Forelimb muscle (tissue), 1 donor: ENCODE measurements around the gene MFN2. TPM values are rescaled to one million over a fixed set of nuclear protein-coding genes. Genes with fewer than 3 reads are reported as not detected.
"Not testable (repeated sequence)": the region's sequence is repeated elsewhere in the genome, so short reads cannot be mapped to it uniquely, and the experiment has no call there.

Source experiments
- DNase-seq: peaks from one replicate; pipeline ENCODE4 v3.0.0-alpha.2; 2013; ENCODE audit warnings: low read depth
- polyA plus RNA-seq: library from polyadenylated mRNA; unstranded; fragments of 120-200 nt; gene quantifications from one replicate; pipeline ENCODE4 v1.2.1, GENCODE V29; 2013; ENCODE audit not compliant: insufficient read length

The MFN2 gene
- polyA plus RNA-seq, 1 donor, result 74.4 TPM

GRCh38 chr1:12022036-12022435, 41.8 kb downstream of the MFN2 start:
- no peak for DNase-seq

GRCh38 chr1:12026586-12026985, 46.3 kb downstream of the MFN2 start:
- no peak for DNase-seq

DNA sequence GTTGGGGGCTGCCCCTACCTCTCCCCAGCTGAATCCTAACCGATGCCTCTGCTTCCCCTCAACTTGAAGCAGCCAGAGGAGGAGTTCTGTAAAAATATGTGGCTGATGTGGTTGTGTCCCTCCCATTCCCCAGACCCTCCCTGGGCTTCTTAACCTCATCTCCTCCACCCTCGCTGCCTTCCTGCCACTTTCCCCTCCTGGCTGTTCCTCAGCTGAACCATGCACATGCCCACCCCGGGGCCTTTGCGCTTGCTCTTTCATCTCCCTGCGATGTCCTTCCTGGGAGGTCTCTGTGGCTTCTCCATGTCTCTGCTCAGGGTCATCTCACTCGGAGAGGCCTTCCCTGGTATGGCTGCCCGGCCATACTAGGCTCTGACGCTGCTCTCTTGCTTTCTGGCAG, 48.0 kb downstream of the MFN2 start:
- DNase-seq, result no peak

DNA sequence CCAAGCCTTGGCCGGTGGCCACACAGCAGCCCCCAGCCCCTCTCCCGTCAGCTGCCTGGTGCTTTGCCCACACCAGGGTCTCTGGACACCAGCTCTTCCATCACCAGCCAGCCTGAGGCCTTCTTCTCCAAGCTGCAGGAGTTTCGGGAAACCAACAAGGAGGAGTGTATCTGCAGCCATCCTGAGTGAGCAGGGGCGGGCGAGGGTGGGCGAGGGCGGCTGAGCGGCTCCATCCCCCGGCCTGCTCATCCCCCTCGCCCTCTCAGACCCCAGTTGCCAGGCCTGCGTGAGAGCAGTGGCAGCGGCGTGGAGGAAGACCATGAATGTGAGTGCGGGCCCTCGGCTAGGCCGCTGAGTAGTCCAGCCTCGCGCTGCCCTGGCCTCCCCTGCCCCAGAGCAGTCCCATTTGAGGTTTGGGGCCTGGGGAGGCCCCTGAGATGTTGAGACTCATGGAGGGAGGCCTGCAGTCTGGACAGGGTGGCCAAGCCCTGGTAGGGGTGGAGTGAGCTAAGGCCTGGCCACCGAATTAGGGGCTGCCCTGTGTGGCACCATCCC, 48.8 kb downstream of the MFN2 start:
- no peak for DNase-seq

DNA sequence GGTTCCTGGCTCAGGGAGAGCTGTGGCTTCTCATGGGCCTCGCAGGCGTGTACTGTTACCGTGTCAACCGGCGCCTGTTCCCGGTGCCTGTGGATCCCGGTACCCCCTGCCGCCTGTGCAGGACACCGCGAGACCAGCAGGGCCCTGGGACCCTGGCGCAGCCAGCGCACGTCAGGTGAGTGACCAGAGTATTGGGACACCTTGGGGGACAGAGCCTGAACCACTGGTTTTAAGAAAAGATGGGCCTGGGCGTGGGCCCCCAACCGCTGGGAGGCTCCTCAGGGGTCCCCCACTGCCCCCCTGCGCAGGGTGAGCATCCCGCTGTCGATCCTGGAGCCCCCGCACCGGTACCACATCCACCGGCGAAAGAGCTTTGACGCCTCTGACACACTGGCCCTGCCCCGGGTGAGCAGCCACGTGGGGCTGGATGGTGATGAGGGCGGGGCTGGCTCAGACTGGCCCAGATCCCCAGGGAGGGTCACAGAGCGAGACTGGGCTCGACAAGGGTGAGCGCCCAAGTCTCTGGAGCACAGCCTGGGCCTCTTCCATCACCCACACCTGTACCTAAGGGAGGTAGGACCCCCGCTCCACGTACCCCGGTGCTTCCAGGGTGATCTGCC, 49.6 kb downstream of the MFN2 start:
- DNase-seq, result no peak

- no peak for DNase-seq
These were observed 51.1 kb downstream of the MFN2 start for GRCh38 chr1:12031039-12031980.

DNA sequence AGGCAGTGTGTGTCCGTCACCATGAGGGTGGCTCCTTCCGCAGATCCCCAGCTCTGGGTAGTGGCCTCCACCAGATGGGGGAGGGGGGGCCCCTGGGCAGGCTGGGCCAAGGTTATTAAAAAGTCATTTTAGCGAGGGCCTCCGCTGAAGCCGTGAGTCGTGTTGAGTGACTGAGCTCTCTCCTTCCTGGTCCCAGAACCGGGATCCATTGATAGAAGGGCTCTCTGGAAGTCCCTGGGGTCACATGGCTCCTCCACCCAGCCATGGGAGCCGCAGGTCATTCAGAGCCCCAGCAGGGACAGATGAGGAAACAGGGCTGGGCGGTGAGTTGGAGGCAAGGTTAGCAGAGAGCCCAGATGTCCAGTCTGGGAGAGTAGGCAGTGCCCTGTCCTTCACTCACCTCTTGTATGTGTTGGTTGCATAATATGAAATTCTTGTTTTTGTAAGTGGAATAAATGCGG, 51.9 kb downstream of the MFN2 start:
- no peak for DNase-seq

- DNase-seq, result not testable (repeated sequence)
These were observed 53.2 kb downstream of the MFN2 start for GRCh38 chr1:12033441-12033840.

GRCh38 chr1:12034381-12034801, 54.1 kb downstream of the MFN2 start:
- no peak for DNase-seq

DNA sequence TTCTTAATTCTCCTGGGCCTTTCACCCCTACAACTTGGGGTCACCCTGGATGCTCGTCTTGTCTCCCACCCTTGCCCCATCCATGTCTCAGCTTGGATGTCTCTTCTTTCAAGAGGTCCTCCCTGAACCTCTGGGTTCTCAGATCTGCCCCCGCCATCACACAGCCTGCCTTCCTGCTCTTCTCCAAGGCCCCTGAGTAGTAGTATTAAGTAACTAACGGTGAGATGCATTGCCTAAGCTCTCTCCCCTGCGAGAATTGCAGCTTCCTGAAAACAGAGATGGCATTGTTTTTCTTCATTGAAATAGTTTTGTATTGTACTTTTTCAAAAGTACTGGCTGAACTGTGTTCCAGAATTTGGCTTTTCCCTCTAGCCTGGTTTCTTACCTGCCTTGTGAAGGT, 55.1 kb downstream of the MFN2 start:
- no peak for DNase-seq

DNA sequence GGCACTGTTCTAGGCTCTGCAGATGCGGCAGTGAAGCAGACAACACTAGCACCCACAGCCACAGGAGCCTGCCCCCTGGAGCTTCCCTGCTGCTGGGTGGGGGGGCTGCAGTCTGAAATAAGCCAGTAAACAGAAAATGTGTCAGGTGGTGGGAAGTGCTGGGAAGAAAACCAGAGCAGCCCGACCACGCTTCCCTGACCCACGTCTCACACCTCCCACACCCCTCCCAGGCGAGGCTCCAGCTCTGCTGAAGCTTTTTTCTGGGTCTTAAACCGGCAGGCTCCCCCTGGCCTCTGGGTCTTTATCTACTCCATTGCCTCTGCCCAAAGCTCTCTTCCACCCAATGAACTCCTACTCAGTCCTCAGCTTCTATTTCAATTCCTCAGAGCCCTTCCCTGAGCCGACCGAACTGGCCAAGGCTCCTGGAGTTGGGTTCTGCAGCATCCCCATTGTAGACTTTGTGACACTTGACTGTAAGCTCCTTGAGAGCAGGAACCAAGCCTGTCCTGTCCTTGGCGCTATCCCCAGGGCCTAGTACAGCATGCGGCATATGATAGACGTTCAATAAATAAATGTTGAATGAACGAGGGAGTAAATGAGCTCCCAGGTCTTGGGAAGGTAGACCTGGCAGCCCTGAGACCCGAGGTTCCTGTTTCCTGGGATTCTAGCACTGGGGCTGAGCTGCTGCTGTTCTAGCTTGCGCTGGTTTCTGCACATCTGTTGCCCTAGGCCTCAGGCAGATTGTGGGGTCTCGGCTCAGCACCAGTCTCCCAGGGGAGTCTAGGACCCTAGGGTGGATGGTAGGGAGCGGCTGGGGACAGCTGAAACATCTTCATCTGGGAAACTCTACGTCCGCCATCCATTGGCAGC, 57.5 kb downstream of the MFN2 start:
- DNase-seq, result no peak

GRCh38 chr1:12038356-12039163, 58.3 kb downstream of the MFN2 start:
- no peak for DNase-seq

DNA sequence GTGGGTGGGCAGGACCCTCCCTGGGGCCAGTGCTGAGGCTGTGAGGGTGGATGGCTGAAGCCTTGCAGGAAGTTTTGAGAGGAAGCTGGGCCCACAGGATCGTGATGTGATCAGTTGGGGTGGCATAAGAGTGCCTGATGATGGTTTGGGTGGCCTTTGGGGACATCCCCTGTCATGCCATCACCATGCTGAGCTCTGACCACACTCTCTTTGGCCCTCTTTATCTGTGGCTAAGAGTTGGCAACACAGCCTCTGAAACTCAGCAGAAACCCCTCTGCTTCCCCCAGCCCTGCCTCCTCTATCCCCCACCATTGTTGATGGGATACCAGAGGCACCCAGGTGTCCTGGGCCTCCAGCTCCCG, 58.9 kb downstream of the MFN2 start:
- DNase-seq, result no peak

- not testable (repeated sequence) for DNase-seq
These were observed 59.7 kb downstream of the MFN2 start for GRCh38 chr1:12039824-12040456.

- no peak for DNase-seq
These were observed 60.3 kb downstream of the MFN2 start for GRCh38 chr1:12040457-12041051.

DNA sequence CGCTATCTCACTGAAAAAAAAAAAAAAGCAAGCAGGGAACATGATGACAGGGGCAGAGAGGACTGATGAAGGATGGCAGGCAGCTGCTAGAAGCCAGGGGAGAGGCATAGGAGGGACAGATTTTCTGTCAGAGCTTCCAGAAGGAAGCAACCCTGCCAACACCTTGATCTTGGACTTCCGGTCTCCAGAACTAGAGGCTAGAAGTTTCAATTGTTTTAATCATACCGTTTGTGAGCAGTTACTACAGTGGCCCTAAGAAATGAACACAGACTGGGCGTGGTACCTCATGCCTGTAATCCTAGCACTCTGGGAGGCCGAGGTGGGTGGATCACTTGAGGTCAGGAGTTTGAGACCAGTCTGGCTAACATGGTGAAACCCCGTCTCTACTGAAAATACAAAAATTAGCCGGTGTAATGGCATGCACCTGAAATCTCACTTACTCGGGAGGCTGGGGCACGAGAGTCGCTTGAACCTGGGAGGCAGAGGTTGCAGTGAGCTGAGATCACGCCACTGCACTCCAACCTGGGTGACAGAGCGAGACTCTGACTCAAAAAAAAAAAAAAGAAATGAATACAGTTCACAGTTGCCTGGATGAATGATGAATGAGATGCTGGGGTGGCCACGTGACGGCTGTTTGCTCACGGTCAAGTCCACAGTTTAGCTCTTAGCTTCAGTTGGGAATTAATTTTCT, 64.1 kb downstream of the MFN2 start:
- not testable (repeated sequence) for DNase-seq

DNA sequence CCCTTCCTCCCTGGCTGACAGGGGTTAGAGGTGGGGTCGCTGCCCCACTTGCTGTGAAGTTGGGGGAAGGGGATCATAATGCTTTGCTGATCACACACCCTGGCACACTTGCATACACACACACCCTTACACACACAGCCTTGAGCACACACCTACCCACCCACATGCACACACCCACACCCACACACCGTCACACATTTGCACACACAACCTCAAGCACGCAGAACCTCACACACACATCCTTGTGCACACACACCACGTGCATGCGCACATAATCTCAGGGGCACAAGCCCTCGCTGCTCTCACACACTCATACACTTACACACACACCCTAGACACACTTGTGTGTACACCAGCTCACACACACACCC, 66.5 kb downstream of the MFN2 start:
- DNase-seq, result no peak

DNA sequence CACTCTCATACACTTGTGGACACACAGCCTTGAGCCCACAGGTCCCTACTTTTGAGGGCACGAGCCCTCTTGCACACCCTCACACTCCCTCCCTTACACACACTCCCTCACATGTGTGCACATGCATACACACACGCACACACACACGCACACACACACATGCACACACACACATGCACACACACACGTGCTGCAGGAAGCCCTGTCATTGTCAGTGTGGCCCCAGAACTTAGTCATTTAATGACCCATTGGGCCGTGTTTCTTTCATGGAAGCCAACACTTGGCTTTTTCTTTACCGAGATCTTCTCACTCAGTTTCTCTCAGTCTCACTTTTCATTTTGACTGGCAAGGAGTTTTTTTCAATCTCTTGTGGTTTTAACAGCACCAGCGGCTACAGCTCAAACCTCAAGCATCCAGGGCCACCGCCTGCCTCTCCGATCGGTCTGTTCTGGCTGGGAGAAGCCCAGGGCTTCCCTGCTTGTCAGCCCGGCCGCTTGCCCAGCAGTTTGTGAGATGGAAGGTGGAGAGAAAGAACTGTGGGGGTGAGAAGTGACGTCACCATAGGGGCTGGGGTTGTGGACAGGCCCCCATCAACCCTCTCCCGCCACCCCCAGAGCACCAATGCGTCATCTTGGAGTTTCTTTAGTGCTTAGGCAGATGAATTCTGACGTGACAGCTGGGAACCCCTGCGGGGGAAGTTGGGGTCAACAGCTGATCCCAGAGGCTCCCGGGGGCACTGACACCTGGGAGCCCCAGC, 67.1 kb downstream of the MFN2 start:
- no peak for DNase-seq

DNA sequence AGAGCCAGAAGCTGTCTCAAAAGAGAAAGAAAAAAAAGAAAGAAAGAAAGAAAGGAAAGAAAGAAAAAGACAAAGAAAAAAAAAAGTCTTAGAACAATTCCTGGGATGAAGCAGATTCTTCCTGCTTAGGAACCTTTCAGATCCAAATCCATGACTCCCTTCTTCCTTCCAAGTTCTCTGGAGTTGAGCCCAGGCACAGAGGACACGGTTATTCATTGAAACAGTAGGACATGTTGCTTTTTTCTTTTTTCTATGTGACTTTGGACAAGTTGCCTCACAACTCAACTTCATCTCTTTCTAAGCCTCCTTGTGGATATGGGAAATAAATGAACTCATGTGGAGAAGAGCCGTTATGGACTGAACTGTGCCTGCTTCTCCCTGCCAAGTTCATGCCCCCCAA, 68.1 kb downstream of the MFN2 start:
- peak; percentile 51 for DNase-seq
